GM23338 (cell line): ENCODE data around the gene AGAP5. TPM values are rescaled to one million over a fixed set of nuclear protein-coding genes. Genes with fewer than 3 reads are reported as not detected.

Experiments
- ATAC-seq: fragments of 200-7000 bp; cut with Tn5 transposase; 3 replicates; pipeline ENCODE4 v1.9.1; 2020
- DNase-seq: peaks from one replicate; pipeline ENCODE4 v3.0.0-alpha.2; 2015; ENCODE audit warnings: low spot score
- H2AFZ ChIP-seq: fragments of 200-600 bp; sonication (generic); 2 replicates; pipeline ENCODE4 v1.8.0; 2016; ENCODE audit warnings: antibody characterized with exemption, mild to moderate bottlenecking, moderate library complexity
- H3F3A ChIP-seq: fragments of 200-600 bp; sonication (generic); replicated peaks from 2 replicates; pipeline ENCODE4 v1.8.0; 2017; ENCODE audit warnings: antibody characterized with exemption, mixed run types, low read depth
- H3K27ac ChIP-seq: fragments of 200-600 bp; sonication (generic); 2 replicates; pipeline ENCODE4 v1.6.1; 2016; ENCODE audit warnings: low read depth
- H3K27me3 ChIP-seq: fragments of 200-600 bp; sonication (generic); 2 replicates; pipeline ENCODE4 v1.8.0; 2016; ENCODE audit warnings: mild to moderate bottlenecking, mixed run types, moderate library complexity; ENCODE audit not compliant: insufficient read depth
- H3K36me3 ChIP-seq: fragments of 200-600 bp; sonication (generic); 2 replicates; pipeline ENCODE4 v1.8.0; 2016; ENCODE audit warnings: mild to moderate bottlenecking; ENCODE audit not compliant: insufficient read depth
- H3K4me1 ChIP-seq: fragments of 200-600 bp; sonication (generic); 2 replicates; pipeline ENCODE4 v1.8.0; 2016; ENCODE audit warnings: mild to moderate bottlenecking, moderate library complexity; ENCODE audit not compliant: insufficient read depth
- H3K4me2 ChIP-seq: fragments of 200-600 bp; sonication (generic); 2 replicates; pipeline ENCODE4 v1.7.1; 2017; ENCODE audit warnings: mixed run types
- H3K4me3 ChIP-seq: fragments of 200-600 bp; sonication (generic); 2 replicates; pipeline ENCODE4 v1.6.1; 2016; ENCODE audit warnings: mixed run types
- H3K79me2 ChIP-seq: fragments of 200-600 bp; sonication (generic); replicated peaks from 2 replicates; pipeline ENCODE4 v1.8.0; 2017; ENCODE audit warnings: mild to moderate bottlenecking; ENCODE audit not compliant: insufficient read depth
- H3K9me2 ChIP-seq: fragments of 200-600 bp; sonication (generic); 2 replicates; pipeline ENCODE4 v1.8.0; 2017; ENCODE audit not compliant: insufficient read depth
- H4K20me1 ChIP-seq: fragments of 200-600 bp; sonication (generic); replicated peaks from 2 replicates; pipeline ENCODE4 v1.8.0; 2017; ENCODE audit warnings: mild to moderate bottlenecking; ENCODE audit not compliant: insufficient read depth
- H3K27ac Mint-ChIP-seq: 2 replicates; pipeline ENCODE4 v1.8.0; 2020; ENCODE audit warnings: inconsistent platforms, mild to moderate bottlenecking, moderate library complexity, mixed read lengths
- H3K27me3 Mint-ChIP-seq: 3 replicates; pipeline ENCODE4 v1.8.0; 2022; ENCODE audit warnings: low read depth, mild to moderate bottlenecking, moderate library complexity, mixed read lengths, inconsistent platforms; ENCODE audit not compliant: insufficient read depth, poor library complexity
- H3K36me3 Mint-ChIP-seq: 3 replicates; pipeline ENCODE4 v1.8.0; 2021; ENCODE audit warnings: low read depth, mild to moderate bottlenecking, inconsistent platforms, moderate library complexity, mixed read lengths
- H3K4me1 Mint-ChIP-seq: 3 replicates; pipeline ENCODE4 v1.8.0; 2020; ENCODE audit warnings: mild to moderate bottlenecking, inconsistent platforms, mixed read lengths
- H3K4me3 Mint-ChIP-seq: 3 replicates; pipeline ENCODE4 v1.8.0; 2021; ENCODE audit warnings: moderate library complexity, mild to moderate bottlenecking, inconsistent platforms, mixed read lengths
- H3K9me3 Mint-ChIP-seq: 3 replicates; pipeline ENCODE4 v1.8.0; 2020; ENCODE audit warnings: moderate library complexity, mild to moderate bottlenecking, inconsistent platforms, mixed read lengths
- CREB1 ChIP-seq: fragments of 250-450 bp; sonication (Bioruptor Pico); IDR thresholded peaks from 2 replicates; pipeline ENCODE4 v1.5.0; 2020; ENCODE audit warnings: low read depth, mild to moderate bottlenecking, moderate library complexity
- CTCF ChIP-seq, 2 experiments: fragments of 200-600 bp in 1 of 2; sonication (generic) in 1 of 2; conservative IDR thresholded peaks; 2 replicates each; pipeline versions ENCODE4 v1.5.1 to v1.6.1; 2016 to 2017; ENCODE audit warnings: antibody characterized with exemption in 2 of 2, low read depth in 2 of 2, mild to moderate bottlenecking in 2 of 2, moderate library complexity in 1 of 2
- ETS1 ChIP-seq: IDR thresholded peaks from 2 replicates; pipeline ENCODE4 v1.6.1; 2016; ENCODE audit warnings: antibody characterized with exemption
- EZH2 ChIP-seq: fragments of 200-600 bp; sonication (generic); IDR thresholded peaks from one replicate; pipeline ENCODE4 v1.8.0; 2017; ENCODE audit warnings: antibody characterized with exemption, mild to moderate bottlenecking, low read depth; ENCODE audit not compliant: unreplicated experiment
- EZH2phosphoT487 ChIP-seq: fragments of 200-600 bp; sonication (generic); IDR thresholded peaks from one replicate; pipeline ENCODE4 v1.8.1; 2018; ENCODE audit warnings: antibody characterized with exemption; ENCODE audit not compliant: unreplicated experiment
- JUNB ChIP-seq: IDR thresholded peaks from one replicate; pipeline ENCODE4 v1.6.1; 2016; ENCODE audit warnings: antibody characterized with exemption; ENCODE audit not compliant: unreplicated experiment
- NANOG ChIP-seq: IDR thresholded peaks from 2 replicates; pipeline ENCODE4 v1.6.1; 2016; ENCODE audit warnings: antibody characterized with exemption, borderline replicate concordance
- POLR2AphosphoS5 ChIP-seq: IDR thresholded peaks from 2 replicates; pipeline ENCODE4 v1.6.1; 2016; ENCODE audit warnings: antibody characterized with exemption, low read depth
- REST ChIP-seq: IDR thresholded peaks from one replicate; pipeline ENCODE4 v1.6.1; 2018; ENCODE audit warnings: antibody characterized with exemption; ENCODE audit not compliant: unreplicated experiment
- STAT1 ChIP-seq: IDR thresholded peaks from one replicate; pipeline ENCODE4 v1.6.1; 2016; ENCODE audit warnings: antibody characterized with exemption; ENCODE audit not compliant: unreplicated experiment
- ZNF114 ChIP-seq: fragments of 250-450 bp; sonication (Bioruptor Pico); IDR thresholded peaks from 2 replicates; pipeline ENCODE4 v1.5.0; 2020; ENCODE audit warnings: mild to moderate bottlenecking, moderate library complexity
- ZNF331 ChIP-seq: fragments of 250-450 bp; sonication (Bioruptor Pico); IDR thresholded peaks from 2 replicates; pipeline ENCODE4 v1.5.0; 2020; ENCODE audit warnings: low read depth, mild to moderate bottlenecking, moderate library complexity
- ZNF462 ChIP-seq: fragments of 250-450 bp; sonication (Bioruptor Pico); IDR thresholded peaks from 2 replicates; pipeline ENCODE4 v1.5.0; 2020; ENCODE audit warnings: mild to moderate bottlenecking, moderate library complexity
- polyA plus RNA-seq: library from polyadenylated mRNA; unstranded; fragments of >200 nt; fragmentation: Nextera tagmentation; extraction: Ambion mirVana; gene quantifications from 2 replicates; pipeline ENCODE4 v1.2.1, GENCODE V29; 2016
- total RNA-seq: library from RNA; depleted of rRNA; stranded (reverse); fragments of >200 nt; shearing (Covaris generic); gene quantifications from 2 replicates; pipeline ENCODE4 v1.2.3, GENCODE V29; 2014

AGAP5 gene
- total and polyA plus RNA-seq, 2 experiments from 2014 or later = 5.0 to 5.3 TPM

GRCh38 chr10:73730153-73730906 is 32.4 kb upstream of the AGAP5 start:
- DNase-seq (peak; percentile 97), ATAC-seq (peak; percentile 79)
- Histone ChIP-seq H3K79me2 (peaks cover 19% of the 10 kb centered on the region), H3K4me1 (peaks cover 12% of the 10 kb centered on the region), H2AFZ (peak overlapping the region; percentile 97), H3F3A (peaks cover 12% of the 10 kb centered on the region; the same call in 1 of the 2 replicates), H3K4me3 (peak overlapping the region; percentile 91), H3K36me3 (peaks cover 7% of the 10 kb centered on the region; the same call in 1 of the 2 replicates), H4K20me1 (no peaks in the 10 kb centered on the region), H3K27me3 (no peaks in the 10 kb centered on the region), H3K4me2 (peak overlapping the region; percentile 86), H3K27ac (peak overlapping the region; percentile 95), H3K9me2 (no peaks in the 10 kb centered on the region)
- H3K36me3 Mint-ChIP-seq = peaks cover 24% of the 10 kb centered on the region; the same call in 2 of the 3 replicates
- H3K27me3 Mint-ChIP-seq = peaks cover 6% of the 10 kb centered on the region
- 0 out of 3 replicates have a peak, but pooled peaks cover 3% of the 10 kb centered on the region for H3K4me1 Mint-ChIP-seq
- peak overlapping the region; percentile 94 for H3K4me3 Mint-ChIP-seq
- H3K9me3 Mint-ChIP-seq = no peaks in the 10 kb centered on the region
- TF ChIP-seq REST (peak; percentile 21), ZNF331 (CRISPR knock-in tag) (no peak), EZH2phosphoT487 (no peak), EZH2 (no peak), STAT1 (no peak), POLR2AphosphoS5 (peak; percentile 97), ZNF114 (CRISPR knock-in tag) (no peak), CTCF (conservative IDR thresholded peaks at IDR 0.05; ENCODE audit: low read depth in 2 of 2) (no peak), NANOG (no peak), ETS1 (peak; percentile 77), CREB1 (CRISPR knock-in tag) (peak; percentile 77), JUNB (no peak), ZNF462 (CRISPR knock-in tag) (no peak)
- H3K27ac Mint-ChIP-seq = peak overlapping the region; percentile 99
